Nephron progenitor cell (in vitro differentiated cells): ENCODE measurements around the gene PPM1L.

Experiments used
- DNase-seq: peaks from one replicate; pipeline ENCODE4 v3.0.0; 2021
- H3K27ac Mint-ChIP-seq: 2 replicates; pipeline ENCODE4 v1.8.0; 2021; ENCODE audit warnings: mild to moderate bottlenecking, moderate library complexity, mixed read lengths
- H3K27me3 Mint-ChIP-seq: 2 replicates; pipeline ENCODE4 v1.8.0; 2021; ENCODE audit warnings: mild to moderate bottlenecking, low read depth, mixed read lengths; ENCODE audit not compliant: poor library complexity
- H3K36me3 Mint-ChIP-seq: 2 replicates; pipeline ENCODE4 v1.8.0; 2021; ENCODE audit warnings: low read depth, mixed read lengths
- H3K4me1 Mint-ChIP-seq: 2 replicates; pipeline ENCODE4 v1.8.0; 2021; ENCODE audit warnings: mixed read lengths
- H3K4me3 Mint-ChIP-seq: 2 replicates; pipeline ENCODE4 v1.8.0; 2021; ENCODE audit warnings: mild to moderate bottlenecking, moderate library complexity, mixed read lengths
- H3K9me3 Mint-ChIP-seq: 2 replicates; pipeline ENCODE4 v1.8.0; 2021; ENCODE audit warnings: mild to moderate bottlenecking, moderate library complexity, mixed read lengths
- CTCF ChIP-seq: fragments of 200-600 bp; sonication (generic); IDR thresholded peaks from 2 replicates; pipeline ENCODE4 v1.5.0; 2021; ENCODE audit warnings: antibody characterized with exemption

The PPM1L gene

GRCh38 chr3:160941885-160942494 is 186.0 kb downstream of the PPM1L start:
- DNase-seq: peak; percentile 75
- H3K4me1 Mint-ChIP-seq: no peaks in the 10 kb centered on the region
- peaks cover 16% of the 10 kb centered on the region for H3K9me3 Mint-ChIP-seq
- H3K27ac Mint-ChIP-seq: no peak overlapping the region
- no peak overlapping the region for H3K4me3 Mint-ChIP-seq
- H3K27me3 Mint-ChIP-seq: no peaks in the 10 kb centered on the region
- TF ChIP-seq CTCF: peak; percentile 75
- H3K36me3 Mint-ChIP-seq: peaks cover 12% of the 10 kb centered on the region

- Mint-ChIP-seq H3K4me3 (no peak overlapping the region), H3K36me3 (peaks cover 12% of the 10 kb centered on the region), H3K27ac (no peak overlapping the region), H3K9me3 (peaks cover 16% of the 10 kb centered on the region), H3K27me3 (no peaks in the 10 kb centered on the region), H3K4me1 (peaks cover 5% of the 10 kb centered on the region)
- DNase-seq: no peak
- TF ChIP-seq CTCF: no peak
These were observed 188.0 kb downstream of the PPM1L start for GRCh38 chr3:160943996-160944395.

- no peak for DNase-seq
- Mint-ChIP-seq H3K4me3 (no peak overlapping the region), H3K36me3 (peaks cover 6% of the 10 kb centered on the region), H3K27ac (no peak overlapping the region), H3K9me3 (peaks cover 10% of the 10 kb centered on the region), H3K4me1 (peaks cover 10% of the 10 kb centered on the region), H3K27me3 (no peaks in the 10 kb centered on the region)
- TF ChIP-seq CTCF: no peak
These were observed 189.3 kb downstream of the PPM1L start for GRCh38 chr3:160945336-160945735.

- H3K4me3 Mint-ChIP-seq: no peak overlapping the region
- peak overlapping the region; percentile 50 for H3K27ac Mint-ChIP-seq
- DNase-seq: no peak
- no peaks in the 10 kb centered on the region for H3K27me3 Mint-ChIP-seq
- no peaks in the 10 kb centered on the region for H3K9me3 Mint-ChIP-seq
- H3K4me1 Mint-ChIP-seq: peaks cover 27% of the 10 kb centered on the region
- no peak for TF ChIP-seq CTCF
- no peaks in the 10 kb centered on the region for H3K36me3 Mint-ChIP-seq
These were observed 192.2 kb downstream of the PPM1L start for GRCh38 chr3:160948273-160948672.

GRCh38 chr3:160949460-160949859 is 193.4 kb downstream of the PPM1L start:
- TF ChIP-seq CTCF: no peak
- H3K4me3 Mint-ChIP-seq: no peak overlapping the region
- H3K36me3 Mint-ChIP-seq: no peaks in the 10 kb centered on the region
- no peak for DNase-seq
- H3K4me1 Mint-ChIP-seq: peaks cover 27% of the 10 kb centered on the region
- H3K9me3 Mint-ChIP-seq: no peaks in the 10 kb centered on the region
- H3K27ac Mint-ChIP-seq: no peak overlapping the region
- no peaks in the 10 kb centered on the region for H3K27me3 Mint-ChIP-seq

GRCh38 chr3:160950542-160950941 is 194.5 kb downstream of the PPM1L start:
- Mint-ChIP-seq H3K4me1 (peaks cover 27% of the 10 kb centered on the region), H3K4me3 (no peak overlapping the region), H3K27me3 (no peaks in the 10 kb centered on the region), H3K9me3 (no peaks in the 10 kb centered on the region), H3K27ac (no peak overlapping the region), H3K36me3 (no peaks in the 10 kb centered on the region)
- no peak for TF ChIP-seq CTCF
- no peak for DNase-seq
